Mammary epithelial cell (primary cell): Measurements from ENCODE around the gene SMYD2.

Source experiments
- EZH2 ChIP-seq: IDR thresholded peaks from 2 replicates; pipeline ENCODE4 v1.6.1; 2012; ENCODE audit warnings: low read length, inconsistent platforms, borderline replicate concordance
- TF ChIP-seq, protein P1 (sequence below), 2 donors: IDR thresholded peaks in 1 of 2; conservative IDR thresholded peaks in 1 of 2; 2 replicates each; pipeline ENCODE4 v1.5.1; 2011 to 2012; ENCODE audit warnings: inconsistent platforms in 2 of 2, low read length in 2 of 2, mild to moderate bottlenecking in 2 of 2, control low read depth in 1 of 2, low read depth in 1 of 2; ENCODE audit not compliant: insufficient read depth in 1 of 2; ENCODE audit errors: extremely low read depth in 1 of 2

GRCh38 chr1:214326406-214326805, 45.4 kb downstream of the SMYD2 start:
- TF ChIP-seq EZH2: no peak
- TF ChIP-seq, protein P1, sequence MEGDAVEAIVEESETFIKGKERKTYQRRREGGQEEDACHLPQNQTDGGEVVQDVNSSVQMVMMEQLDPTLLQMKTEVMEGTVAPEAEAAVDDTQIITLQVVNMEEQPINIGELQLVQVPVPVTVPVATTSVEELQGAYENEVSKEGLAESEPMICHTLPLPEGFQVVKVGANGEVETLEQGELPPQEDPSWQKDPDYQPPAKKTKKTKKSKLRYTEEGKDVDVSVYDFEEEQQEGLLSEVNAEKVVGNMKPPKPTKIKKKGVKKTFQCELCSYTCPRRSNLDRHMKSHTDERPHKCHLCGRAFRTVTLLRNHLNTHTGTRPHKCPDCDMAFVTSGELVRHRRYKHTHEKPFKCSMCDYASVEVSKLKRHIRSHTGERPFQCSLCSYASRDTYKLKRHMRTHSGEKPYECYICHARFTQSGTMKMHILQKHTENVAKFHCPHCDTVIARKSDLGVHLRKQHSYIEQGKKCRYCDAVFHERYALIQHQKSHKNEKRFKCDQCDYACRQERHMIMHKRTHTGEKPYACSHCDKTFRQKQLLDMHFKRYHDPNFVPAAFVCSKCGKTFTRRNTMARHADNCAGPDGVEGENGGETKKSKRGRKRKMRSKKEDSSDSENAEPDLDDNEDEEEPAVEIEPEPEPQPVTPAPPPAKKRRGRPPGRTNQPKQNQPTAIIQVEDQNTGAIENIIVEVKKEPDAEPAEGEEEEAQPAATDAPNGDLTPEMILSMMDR (conservative IDR thresholded peaks at IDR 0.05 in 1 of 2, IDR thresholded peaks at IDR 0.05 in 1 of 2; ENCODE audit: extremely low read depth in 1 of 2, insufficient read depth in 1 of 2, low read depth in 1 of 2, low read length in 2 of 2): no peak
